NCI-H1105 treated with DMSO at 0.1 percent for 48 hours (cell line): ENCODE data around the gene CHSY3.

Experiments used
- DNase-seq: peaks from one replicate; lab custom pipeline; 2025; lab: John Stamatoyannopoulos, UW

CHSY3 gene

DNA sequence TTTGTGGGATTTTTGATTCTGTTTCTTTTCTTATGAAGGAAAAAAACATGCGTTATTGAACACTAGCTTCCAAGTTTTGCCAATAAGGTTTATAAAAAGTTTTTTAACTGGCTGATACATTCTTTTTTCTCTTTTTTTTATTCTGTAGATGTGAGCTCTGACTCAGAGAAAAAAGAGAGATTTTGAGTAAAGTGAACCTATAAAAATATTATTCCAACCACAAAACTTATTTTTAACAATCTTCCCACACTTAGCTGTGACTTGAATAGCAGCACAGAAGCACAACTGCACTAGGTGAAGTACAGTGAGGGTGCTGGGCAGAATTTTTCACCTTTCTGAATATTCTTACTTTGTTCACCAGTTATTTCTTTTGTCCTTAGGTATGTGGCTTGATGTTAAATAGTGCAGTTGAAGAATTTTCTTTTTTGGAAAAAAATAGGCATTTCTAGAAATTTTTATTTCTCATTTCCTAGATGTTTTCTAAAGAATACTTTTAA is 41.6 kb downstream of the CHSY3 start:
- no peak for DNase-seq

DNA sequence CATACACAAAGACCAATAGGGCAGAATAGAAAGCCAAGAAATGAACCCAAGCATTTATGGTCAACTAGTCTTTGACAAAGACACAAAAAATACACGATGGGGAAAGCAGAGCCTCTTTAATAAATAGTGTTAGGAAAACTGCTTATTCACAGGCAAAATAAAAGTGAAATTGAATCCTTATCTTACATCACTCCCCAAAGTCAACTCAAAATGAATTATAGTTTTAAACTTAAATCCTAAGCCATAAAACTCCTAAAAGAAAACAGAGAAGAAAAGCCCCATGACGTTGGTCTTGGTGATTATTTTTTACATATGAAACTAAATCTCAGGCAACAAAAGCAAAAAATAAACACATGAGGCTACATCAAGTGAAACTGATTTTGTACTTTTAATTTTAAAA is 46.8 kb downstream of the CHSY3 start:
- DNase-seq = no peak

- DNase-seq = no peak
These were observed 54.3 kb downstream of the CHSY3 start for GRCh38 chr5:129958581-129958980.

DNA sequence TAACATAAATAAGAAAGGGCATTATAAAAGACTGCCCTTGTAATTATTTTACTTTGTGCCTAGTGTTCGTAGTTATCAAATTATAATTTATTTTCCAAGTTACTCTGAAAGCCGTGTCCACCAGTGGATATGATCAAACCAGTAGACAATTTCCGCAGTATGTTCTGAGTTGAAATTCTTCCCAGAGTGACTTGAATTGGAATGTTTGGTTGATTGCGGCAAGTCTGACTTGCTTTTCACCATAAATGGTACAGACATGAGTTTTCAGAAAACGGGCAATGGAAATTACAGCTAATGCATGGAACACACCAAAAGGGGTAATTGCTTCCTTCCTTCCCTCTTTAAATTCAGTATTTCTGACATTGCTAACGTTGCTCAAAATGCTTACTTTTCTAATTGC is 56.6 kb downstream of the CHSY3 start:
- no peak for DNase-seq

DNA sequence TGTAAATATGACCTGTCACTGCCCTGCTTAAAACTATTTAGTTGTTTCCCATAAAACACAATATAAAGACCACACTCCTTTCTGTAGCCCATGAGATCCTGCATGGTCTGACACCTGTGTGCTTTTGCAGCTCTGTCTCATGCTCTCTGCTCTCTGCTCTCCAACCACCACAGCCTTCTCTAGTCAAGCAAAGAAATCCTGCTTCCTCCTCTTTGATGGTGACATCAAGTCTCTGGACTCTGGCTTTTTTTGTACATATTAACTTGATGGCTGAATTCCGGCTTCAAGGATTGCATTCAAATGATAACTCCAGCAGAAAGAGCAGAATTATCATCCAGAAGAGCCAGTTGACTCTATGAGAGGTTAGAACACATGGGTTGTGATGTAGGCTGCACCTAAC is 58.2 kb downstream of the CHSY3 start:
- DNase-seq = no peak

- DNase-seq = no peak
These were observed 59.1 kb downstream of the CHSY3 start for GRCh38 chr5:129963359-129963758.

DNA sequence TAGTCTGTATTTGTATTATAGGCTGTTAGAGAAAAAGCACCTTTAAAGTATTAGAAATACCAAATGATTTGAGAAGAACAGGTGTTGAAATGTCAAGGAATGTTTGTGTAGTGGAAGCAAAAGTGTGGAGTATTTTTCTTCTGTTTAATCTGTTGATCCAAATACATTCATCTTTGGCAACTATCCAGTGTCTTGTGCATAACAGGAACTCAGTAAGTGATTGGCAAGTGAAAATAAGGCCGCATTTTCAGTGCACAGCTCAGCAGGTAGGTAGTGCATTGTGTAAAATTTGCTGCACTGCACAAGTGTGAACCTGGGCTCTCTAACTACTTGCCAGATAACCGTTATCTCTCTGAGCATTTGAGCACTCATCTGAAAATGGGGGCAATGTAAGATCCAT is 61.8 kb downstream of the CHSY3 start:
- DNase-seq = no peak

DNA sequence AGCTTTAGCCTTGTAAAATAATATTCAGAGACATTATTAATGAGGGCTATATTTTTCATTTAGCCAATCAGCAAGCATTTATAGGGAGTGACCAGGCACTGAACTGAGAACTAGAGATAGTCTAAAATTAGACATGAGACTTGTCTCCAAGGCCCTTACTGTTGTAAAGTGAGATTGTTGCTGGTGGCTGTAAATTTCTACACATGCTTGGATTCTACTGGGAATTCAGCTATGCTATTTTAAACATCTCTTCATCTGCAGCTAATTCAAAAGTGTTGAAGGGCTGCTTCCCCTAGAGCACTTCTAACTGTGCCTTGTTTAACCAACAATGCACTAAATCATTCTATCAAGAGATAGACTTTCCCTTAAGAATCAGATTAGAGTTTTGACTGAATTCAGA is 67.4 kb downstream of the CHSY3 start:
- DNase-seq = no peak

DNA sequence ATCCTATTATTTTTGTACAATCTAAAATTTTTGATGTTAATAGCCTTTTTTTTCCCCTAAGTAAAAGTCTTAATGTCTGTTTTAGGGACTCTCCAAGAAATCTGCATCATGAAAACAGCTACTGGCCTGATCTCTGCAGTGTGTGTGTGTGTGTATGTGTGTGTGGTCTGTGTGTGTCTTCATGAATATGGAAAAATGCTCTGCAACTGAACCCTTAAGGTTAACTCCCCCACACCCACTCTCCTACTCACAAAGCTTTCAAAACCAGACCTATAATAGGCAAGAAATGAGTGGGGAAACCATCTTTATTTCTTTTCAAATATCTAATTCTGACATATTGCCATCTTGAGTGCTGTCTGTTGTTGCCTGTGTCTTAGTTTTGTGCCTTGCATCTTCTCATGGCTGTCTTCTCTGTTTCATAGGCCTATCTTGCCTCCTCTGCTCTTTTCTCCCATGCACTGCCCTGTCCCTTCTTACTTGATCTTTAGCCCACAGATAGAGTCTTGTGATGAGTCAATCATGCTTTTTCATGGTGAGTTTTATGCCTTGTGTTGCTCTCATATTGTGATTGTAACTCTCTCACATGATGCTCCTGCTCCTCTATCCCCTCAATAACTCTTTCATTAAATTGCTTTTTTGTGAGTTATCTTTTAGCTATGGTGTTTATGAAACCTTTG is 68.3 kb downstream of the CHSY3 start:
- DNase-seq = no peak

DNA sequence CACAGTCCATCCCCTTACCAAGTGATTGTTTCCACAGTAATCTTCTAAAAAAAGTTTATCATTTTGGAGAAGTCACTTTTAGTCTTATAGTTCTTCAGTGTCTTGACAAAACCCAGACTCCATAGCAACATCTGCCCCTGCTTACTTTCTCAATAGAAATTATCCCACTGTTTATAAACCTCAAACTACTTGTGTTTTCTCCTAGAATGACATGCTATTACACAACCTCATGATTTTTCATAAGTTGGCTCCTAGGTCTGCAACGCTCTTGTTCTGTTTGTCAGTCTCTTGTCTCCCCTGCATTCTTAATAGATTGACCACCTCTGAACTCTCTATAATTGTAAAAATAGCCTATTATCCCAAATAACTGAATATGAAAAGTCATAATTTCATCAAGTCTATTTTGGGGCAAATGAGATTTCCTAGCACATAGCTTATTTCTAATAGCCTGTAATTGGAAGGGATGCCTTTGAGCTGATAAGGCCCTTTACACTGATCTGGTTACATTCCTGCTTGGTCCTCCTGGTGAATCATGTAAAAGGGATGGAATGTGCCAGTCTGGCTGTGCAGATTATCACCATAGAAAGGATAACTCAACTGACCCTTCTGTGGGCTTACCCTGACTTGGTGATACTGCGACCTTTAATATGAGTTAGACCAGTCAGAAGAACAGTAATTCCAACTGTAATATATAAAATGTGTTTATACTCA is 69.6 kb downstream of the CHSY3 start:
- DNase-seq = no peak

GRCh38 chr5:129977810-129978209 is 73.5 kb downstream of the CHSY3 start:
- DNase-seq = no peak

- no peak for DNase-seq
These were observed 74.0 kb downstream of the CHSY3 start for GRCh38 chr5:129978270-129978669.

- DNase-seq = no peak
These were observed 84.2 kb downstream of the CHSY3 start for GRCh38 chr5:129988453-129988852.

DNA sequence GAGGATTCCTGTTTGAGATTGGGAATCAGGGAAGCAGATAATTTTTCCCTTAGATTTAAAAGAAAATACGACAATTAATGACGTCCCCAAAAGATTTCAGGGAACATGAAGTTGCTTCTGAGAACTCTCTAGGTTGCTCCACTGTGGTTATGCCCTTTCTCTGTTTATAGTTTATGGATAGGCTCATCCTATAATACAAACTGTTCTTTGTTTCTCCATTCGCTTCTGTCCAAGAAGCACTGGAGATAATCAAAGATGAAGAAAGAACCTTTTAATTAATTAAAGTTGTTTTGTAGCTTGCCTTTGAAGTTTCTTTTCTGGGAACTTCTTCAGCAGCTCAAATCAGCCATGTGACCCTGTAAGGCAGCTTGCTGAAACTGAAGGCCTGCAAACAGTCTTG is 87.5 kb downstream of the CHSY3 start:
- no peak for DNase-seq

DNA sequence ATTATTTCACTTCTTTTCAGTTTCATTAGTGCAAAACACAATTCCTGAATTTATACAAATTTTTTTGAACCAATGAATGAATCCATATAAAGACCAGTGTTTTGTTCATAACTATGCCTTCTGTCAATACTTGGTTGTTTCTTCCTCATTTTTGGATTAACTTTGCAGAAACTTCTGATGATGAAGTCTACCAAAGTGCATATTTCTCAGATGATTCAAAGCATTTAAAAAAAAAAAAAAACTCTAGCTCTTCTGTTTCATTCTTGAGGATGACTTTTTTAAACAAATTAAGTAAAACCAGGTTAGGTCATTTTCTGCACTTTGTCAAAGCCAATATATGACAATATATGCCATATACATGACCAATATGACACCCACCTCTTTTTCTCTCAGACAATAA is 92.6 kb downstream of the CHSY3 start:
- no peak for DNase-seq

DNA sequence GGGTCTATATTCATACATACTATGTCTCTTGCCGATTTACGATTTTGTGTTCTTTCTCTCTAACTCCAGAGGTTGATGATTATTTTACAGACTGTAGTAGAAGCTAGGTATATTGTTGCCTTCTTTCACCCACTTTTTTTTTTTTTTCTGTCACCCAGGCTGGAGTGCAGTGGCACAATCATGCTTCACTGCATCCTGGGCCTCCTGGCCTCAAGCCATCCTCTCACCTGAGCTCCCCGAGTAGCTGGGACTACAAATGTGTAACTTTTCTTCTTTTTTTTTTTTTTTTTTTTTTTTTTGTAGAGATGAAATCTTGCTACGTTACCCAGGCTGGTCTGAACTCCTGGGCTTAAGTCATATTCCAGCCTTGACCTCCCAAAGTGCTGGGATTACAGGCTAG is 96.2 kb downstream of the CHSY3 start:
- no peak for DNase-seq

GRCh38 chr5:130002183-130002582 is 97.9 kb downstream of the CHSY3 start:
- DNase-seq = no peak

GRCh38 chr5:130002876-130003275 is 98.6 kb downstream of the CHSY3 start:
- no peak for DNase-seq

DNA sequence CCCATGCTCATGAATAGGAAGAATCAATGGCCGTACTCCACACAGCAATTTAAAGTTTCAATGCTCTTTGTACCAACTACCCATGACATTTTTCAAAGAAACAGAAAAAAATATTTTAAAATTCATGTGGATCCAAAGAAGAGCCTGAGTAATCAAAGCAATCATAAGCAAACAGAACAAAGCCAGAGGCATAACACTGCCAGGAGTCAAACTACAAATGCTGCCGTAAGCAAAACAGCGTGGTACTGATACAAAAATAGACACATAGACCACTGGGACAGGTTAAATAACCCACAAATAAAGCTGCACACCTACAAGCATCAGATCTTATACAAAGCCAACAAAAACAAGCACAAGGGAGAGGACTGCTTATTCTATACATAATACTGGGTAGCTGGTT is 107.7 kb downstream of the CHSY3 start:
- DNase-seq = no peak

GRCh38 chr5:130017173-130017572 is 112.9 kb downstream of the CHSY3 start:
- DNase-seq = no peak

DNA sequence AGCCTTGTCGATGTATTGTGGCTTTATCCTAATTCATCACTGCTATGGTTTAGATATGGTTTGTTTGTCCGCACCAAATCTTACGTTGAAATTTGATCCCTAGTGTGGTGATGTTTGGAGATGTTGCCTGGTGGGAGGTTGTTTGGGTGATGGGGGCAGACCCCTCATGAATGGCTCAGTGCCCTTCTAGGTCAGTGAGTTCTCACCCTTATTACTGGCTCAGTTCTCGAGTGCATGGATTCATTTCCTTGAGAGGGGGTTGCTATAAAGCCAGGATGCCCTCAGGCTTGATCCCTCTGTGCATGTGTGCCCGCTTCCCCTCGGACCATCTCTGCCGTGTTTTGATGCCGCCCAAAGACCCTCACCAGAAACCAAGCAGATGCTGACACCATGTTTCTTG is 114.4 kb downstream of the CHSY3 start:
- DNase-seq = no peak

DNA sequence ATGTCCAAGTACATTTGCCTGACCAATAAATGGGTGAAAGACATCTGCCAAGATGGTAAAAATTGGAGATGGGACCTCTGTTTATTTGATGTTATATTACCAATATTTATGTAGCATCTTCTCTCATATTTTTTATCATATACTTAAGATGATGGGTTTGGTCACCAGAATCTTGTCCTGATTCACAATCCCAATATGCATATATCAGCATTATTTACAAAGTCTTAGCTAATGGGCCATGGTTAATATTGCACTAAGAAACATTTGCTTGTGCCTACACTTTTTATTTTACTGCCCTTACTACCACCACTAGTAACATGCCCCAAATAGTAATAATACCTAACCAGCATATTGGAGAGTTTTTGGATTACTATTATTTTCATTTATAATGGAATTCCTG is 116.7 kb downstream of the CHSY3 start:
- no peak for DNase-seq

- no peak for DNase-seq
These were observed 117.6 kb downstream of the CHSY3 start for GRCh38 chr5:130021876-130022275.

DNA sequence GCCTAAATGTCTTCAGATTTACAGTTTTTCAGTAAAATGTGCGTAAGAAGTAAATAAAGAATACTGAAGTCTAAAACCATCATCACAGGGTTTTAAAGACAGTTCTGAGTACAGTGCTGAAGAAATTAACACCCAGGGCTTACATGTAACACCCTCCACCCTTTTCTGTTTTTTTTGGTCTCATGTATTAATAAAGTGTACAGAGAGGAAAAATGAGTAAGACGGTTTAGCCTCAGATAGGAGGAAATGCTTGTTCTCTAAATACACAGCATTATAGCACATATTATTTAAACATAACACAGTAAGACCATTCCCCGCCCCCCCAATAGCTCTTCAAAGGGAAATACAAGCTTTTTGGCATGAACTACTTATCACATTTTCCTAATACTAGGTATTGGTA is 119.3 kb downstream of the CHSY3 start:
- no peak for DNase-seq
